ENCODE results near the gene AUNIP. TPM values are rescaled to one million over a fixed set of nuclear protein-coding genes. Genes with fewer than 3 reads are reported as not detected.

The AUNIP gene
- total and polyA plus RNA-seq, 2 experiments from 2014 or later: 20.9 to 21.9 TPM

DNA sequence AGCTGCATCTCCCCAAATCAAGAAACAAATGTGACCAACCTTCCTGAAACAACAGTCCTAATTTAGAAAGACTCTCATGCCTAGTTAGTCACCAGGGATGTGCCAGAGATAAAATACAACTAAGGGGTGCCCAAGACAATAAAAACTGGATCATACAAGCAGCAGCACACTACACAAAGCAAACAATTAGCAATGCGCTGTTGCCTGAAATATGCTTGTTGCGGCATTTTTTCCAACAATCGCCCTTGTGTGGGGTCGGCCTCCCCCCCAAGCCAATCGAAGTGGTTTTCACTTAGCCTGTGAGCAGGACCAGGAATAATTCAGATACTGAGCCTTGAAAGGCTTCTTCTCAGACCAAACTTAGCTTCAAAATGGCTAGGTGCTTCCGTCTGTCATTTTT, 48.3 kb upstream of the AUNIP start:
- Histone ChIP-seq H3K36me3 (ENCODE audit: insufficient read depth) (peaks cover 14% of the 10 kb centered on the region), H4K20me1 (replicated peaks; ENCODE audit: insufficient read depth) (peaks cover 19% of the 10 kb centered on the region), H3K4me1 (ENCODE audit: insufficient read depth) (peaks cover 22% of the 10 kb centered on the region), H3K79me2 (replicated peaks; ENCODE audit: insufficient read depth) (peaks cover 27% of the 10 kb centered on the region), H3K9me2 (ENCODE audit: insufficient read depth) (no peaks in the 10 kb centered on the region), H3F3A (replicated peaks; ENCODE audit: low read depth) (peaks cover 5% of the 10 kb centered on the region), H3K4me3 (no peak overlapping the region), H3K27ac (ENCODE audit: low read depth) (no peak overlapping the region), H3K4me2 (peak overlapping the region; percentile 99; the same call in 1 of the 2 replicates), H3K27me3 (ENCODE audit: insufficient read depth) (no peaks in the 10 kb centered on the region), H2AFZ (peak overlapping the region; percentile 91)
- H3K4me3 Mint-ChIP-seq: peak overlapping the region; percentile 95
- ATAC-seq: no peak
- H3K36me3 Mint-ChIP-seq (ENCODE audit: low read depth): peaks cover 26% of the 10 kb centered on the region
- no peak for DNase-seq (ENCODE audit: low spot score)
- TF ChIP-seq, protein P1, sequence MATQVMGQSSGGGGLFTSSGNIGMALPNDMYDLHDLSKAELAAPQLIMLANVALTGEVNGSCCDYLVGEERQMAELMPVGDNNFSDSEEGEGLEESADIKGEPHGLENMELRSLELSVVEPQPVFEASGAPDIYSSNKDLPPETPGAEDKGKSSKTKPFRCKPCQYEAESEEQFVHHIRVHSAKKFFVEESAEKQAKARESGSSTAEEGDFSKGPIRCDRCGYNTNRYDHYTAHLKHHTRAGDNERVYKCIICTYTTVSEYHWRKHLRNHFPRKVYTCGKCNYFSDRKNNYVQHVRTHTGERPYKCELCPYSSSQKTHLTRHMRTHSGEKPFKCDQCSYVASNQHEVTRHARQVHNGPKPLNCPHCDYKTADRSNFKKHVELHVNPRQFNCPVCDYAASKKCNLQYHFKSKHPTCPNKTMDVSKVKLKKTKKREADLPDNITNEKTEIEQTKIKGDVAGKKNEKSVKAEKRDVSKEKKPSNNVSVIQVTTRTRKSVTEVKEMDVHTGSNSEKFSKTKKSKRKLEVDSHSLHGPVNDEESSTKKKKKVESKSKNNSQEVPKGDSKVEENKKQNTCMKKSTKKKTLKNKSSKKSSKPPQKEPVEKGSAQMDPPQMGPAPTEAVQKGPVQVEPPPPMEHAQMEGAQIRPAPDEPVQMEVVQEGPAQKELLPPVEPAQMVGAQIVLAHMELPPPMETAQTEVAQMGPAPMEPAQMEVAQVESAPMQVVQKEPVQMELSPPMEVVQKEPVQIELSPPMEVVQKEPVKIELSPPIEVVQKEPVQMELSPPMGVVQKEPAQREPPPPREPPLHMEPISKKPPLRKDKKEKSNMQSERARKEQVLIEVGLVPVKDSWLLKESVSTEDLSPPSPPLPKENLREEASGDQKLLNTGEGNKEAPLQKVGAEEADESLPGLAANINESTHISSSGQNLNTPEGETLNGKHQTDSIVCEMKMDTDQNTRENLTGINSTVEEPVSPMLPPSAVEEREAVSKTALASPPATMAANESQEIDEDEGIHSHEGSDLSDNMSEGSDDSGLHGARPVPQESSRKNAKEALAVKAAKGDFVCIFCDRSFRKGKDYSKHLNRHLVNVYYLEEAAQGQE (IDR thresholded peaks at IDR 0.05; ENCODE audit: unreplicated experiment): no peak
- TF ChIP-seq STAT1 (IDR thresholded peaks at IDR 0.05; ENCODE audit: unreplicated experiment) (no peak), NANOG (IDR thresholded peaks at IDR 0.05; ENCODE audit: borderline replicate concordance) (no peak), EZH2 (IDR thresholded peaks at IDR 0.05; ENCODE audit: low read depth, unreplicated experiment) (no peak), POLR2AphosphoS5 (IDR thresholded peaks at IDR 0.05; ENCODE audit: low read depth) (no peak), EZH2phosphoT487 (IDR thresholded peaks at IDR 0.05; ENCODE audit: unreplicated experiment) (no peak), ZNF114 (CRISPR knock-in tag; IDR thresholded peaks at IDR 0.05) (no peak), CREB1 (CRISPR knock-in tag; IDR thresholded peaks at IDR 0.05; ENCODE audit: low read depth) (no peak), ZNF331 (CRISPR knock-in tag; IDR thresholded peaks at IDR 0.05; ENCODE audit: low read depth) (no peak), JUNB (IDR thresholded peaks at IDR 0.05; ENCODE audit: unreplicated experiment) (no peak)
- TF ChIP-seq, protein P2, sequence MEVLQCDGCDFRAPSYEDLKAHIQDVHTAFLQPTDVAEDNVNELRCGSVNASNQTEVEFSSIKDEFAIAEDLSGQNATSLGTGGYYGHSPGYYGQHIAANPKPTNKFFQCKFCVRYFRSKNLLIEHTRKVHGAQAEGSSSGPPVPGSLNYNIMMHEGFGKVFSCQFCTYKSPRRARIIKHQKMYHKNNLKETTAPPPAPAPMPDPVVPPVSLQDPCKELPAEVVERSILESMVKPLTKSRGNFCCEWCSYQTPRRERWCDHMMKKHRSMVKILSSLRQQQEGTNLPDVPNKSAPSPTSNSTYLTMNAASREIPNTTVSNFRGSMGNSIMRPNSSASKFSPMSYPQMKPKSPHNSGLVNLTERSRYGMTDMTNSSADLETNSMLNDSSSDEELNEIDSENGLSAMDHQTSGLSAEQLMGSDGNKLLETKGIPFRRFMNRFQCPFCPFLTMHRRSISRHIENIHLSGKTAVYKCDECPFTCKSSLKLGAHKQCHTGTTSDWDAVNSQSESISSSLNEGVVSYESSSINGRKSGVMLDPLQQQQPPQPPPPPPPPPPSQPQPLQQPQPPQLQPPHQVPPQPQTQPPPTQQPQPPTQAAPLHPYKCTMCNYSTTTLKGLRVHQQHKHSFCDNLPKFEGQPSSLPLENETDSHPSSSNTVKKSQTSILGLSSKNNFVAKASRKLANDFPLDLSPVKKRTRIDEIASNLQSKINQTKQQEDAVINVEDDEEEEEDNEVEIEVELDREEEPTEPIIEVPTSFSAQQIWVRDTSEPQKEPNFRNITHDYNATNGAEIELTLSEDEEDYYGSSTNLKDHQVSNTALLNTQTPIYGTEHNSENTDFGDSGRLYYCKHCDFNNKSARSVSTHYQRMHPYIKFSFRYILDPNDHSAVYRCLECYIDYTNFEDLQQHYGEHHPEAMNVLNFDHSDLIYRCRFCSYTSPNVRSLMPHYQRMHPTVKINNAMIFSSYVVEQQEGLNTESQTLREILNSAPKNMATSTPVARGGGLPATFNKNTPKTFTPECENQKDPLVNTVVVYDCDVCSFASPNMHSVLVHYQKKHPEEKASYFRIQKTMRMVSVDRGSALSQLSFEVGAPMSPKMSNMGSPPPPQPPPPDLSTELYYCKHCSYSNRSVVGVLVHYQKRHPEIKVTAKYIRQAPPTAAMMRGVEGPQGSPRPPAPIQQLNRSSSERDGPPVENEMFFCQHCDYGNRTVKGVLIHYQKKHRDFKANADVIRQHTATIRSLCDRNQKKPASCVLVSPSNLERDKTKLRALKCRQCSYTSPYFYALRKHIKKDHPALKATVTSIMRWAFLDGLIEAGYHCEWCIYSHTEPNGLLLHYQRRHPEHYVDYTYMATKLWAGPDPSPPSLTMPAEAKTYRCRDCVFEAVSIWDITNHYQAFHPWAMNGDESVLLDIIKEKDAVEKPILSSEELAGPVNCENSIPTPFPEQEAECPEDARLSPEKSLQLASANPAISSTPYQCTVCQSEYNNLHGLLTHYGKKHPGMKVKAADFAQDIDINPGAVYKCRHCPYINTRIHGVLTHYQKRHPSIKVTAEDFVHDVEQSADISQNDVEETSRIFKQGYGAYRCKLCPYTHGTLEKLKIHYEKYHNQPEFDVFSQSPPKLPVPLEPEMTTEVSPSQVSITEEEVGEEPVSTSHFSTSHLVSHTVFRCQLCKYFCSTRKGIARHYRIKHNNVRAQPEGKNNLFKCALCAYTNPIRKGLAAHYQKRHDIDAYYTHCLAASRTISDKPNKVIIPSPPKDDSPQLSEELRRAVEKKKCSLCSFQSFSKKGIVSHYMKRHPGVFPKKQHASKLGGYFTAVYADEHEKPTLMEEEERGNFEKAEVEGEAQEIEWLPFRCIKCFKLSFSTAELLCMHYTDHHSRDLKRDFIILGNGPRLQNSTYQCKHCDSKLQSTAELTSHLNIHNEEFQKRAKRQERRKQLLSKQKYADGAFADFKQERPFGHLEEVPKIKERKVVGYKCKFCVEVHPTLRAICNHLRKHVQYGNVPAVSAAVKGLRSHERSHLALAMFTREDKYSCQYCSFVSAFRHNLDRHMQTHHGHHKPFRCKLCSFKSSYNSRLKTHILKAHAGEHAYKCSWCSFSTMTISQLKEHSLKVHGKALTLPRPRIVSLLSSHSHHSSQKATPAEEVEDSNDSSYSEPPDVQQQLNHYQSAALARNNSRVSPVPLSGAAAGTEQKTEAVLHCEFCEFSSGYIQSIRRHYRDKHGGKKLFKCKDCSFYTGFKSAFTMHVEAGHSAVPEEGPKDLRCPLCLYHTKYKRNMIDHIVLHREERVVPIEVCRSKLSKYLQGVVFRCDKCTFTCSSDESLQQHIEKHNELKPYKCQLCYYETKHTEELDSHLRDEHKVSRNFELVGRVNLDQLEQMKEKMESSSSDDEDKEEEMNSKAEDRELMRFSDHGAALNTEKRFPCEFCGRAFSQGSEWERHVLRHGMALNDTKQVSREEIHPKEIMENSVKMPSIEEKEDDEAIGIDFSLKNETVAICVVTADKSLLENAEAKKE (CRISPR knock-in tag; IDR thresholded peaks at IDR 0.05): no peak
- TF ChIP-seq, protein P3, sequence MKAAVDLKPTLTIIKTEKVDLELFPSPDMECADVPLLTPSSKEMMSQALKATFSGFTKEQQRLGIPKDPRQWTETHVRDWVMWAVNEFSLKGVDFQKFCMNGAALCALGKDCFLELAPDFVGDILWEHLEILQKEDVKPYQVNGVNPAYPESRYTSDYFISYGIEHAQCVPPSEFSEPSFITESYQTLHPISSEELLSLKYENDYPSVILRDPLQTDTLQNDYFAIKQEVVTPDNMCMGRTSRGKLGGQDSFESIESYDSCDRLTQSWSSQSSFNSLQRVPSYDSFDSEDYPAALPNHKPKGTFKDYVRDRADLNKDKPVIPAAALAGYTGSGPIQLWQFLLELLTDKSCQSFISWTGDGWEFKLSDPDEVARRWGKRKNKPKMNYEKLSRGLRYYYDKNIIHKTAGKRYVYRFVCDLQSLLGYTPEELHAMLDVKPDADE (IDR thresholded peaks at IDR 0.05): no peak
- TF ChIP-seq, protein P4, sequence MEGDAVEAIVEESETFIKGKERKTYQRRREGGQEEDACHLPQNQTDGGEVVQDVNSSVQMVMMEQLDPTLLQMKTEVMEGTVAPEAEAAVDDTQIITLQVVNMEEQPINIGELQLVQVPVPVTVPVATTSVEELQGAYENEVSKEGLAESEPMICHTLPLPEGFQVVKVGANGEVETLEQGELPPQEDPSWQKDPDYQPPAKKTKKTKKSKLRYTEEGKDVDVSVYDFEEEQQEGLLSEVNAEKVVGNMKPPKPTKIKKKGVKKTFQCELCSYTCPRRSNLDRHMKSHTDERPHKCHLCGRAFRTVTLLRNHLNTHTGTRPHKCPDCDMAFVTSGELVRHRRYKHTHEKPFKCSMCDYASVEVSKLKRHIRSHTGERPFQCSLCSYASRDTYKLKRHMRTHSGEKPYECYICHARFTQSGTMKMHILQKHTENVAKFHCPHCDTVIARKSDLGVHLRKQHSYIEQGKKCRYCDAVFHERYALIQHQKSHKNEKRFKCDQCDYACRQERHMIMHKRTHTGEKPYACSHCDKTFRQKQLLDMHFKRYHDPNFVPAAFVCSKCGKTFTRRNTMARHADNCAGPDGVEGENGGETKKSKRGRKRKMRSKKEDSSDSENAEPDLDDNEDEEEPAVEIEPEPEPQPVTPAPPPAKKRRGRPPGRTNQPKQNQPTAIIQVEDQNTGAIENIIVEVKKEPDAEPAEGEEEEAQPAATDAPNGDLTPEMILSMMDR (conservative IDR thresholded peaks at IDR 0.05; ENCODE audit: low read depth in 2 of 2): no peak
- H3K27me3 Mint-ChIP-seq (ENCODE audit: insufficient read depth, low read depth, poor library complexity): peaks cover 9% of the 10 kb centered on the region
- peaks cover 24% of the 10 kb centered on the region for H3K4me1 Mint-ChIP-seq
- H3K9me3 Mint-ChIP-seq: no peaks in the 10 kb centered on the region
- H3K27ac Mint-ChIP-seq: no peak overlapping the region; the same call in 1 of the 2 replicates

Measured in GM23338 (cell line).